ENCODE results near the gene PLA2G4D. TPM values are rescaled to one million over a fixed set of nuclear protein-coding genes. Genes with fewer than 3 reads are reported as not detected.

Gene PLA2G4D
- total and polyA plus RNA-seq, 2 experiments from 2014 or later, result 0.07 to 0.15 TPM

DNA sequence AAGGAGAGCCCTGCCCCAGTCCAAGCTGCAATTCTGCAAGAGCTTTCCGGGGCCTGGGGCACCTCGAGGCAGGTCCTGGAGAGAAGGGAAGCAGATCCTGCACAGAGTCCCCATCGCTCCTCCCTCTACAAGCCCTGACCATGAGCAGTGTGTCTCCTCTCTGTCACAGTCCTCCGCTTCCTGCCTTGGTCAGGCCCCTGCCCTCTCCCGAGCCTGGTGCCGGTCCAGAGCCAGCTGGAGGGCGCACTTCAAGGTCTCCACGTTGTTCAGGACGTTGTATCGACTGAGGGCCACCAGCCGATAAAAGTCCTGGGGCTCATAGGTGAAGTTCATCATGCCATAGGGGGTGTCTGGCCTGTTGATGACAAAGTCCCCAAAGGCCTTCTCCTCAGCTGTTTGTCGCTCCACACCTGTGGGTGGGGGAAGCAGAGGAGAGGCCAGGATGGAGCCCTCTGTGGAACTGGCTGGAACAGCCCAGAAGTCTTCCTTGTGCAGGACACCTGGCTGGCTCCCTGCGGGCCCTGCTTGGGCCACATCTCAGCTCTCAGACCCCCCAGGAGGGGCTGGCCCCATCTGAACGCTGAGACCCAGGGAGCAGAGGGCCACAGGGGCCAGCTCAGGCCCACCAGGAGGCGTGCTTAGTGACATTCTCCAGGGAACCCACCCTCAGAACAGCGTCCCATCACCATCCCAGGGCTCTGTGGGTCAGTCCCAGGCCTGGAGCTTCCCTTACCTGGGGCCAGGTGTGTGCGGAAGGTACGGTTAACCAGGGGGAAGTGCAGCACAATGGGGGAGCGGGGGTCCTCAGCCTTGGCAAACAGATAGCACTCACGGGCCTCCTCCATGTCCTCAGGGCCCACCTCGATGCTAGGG, 47.7 kb upstream of the PLA2G4D start:
- Histone ChIP-seq H3K4me2 (no peak overlapping the region), H2AFZ (no peak overlapping the region), H3K36me3 (ENCODE audit: insufficient read depth) (no peaks in the 10 kb centered on the region), H3K27ac (ENCODE audit: low read depth) (no peak overlapping the region), H3F3A (replicated peaks; ENCODE audit: low read depth) (no peaks in the 10 kb centered on the region), H3K27me3 (ENCODE audit: insufficient read depth) (no peaks in the 10 kb centered on the region), H3K79me2 (replicated peaks; ENCODE audit: insufficient read depth) (no peaks in the 10 kb centered on the region), H3K4me3 (no peak overlapping the region), H3K9me2 (ENCODE audit: insufficient read depth) (no peaks in the 10 kb centered on the region), H3K4me1 (ENCODE audit: insufficient read depth) (no peaks in the 10 kb centered on the region), H4K20me1 (replicated peaks; ENCODE audit: insufficient read depth) (no peaks in the 10 kb centered on the region)
- DNase-seq (ENCODE audit: low spot score) (no peak), ATAC-seq (no peak)
- peaks cover 15% of the 10 kb centered on the region; the same call in 2 of the 3 replicates for H3K9me3 Mint-ChIP-seq
- TF ChIP-seq ZNF114 (CRISPR knock-in tag; IDR thresholded peaks at IDR 0.05), result no peak
- TF ChIP-seq JUNB (IDR thresholded peaks at IDR 0.05; ENCODE audit: unreplicated experiment), result no peak
- no peak for TF ChIP-seq POLR2AphosphoS5 (IDR thresholded peaks at IDR 0.05; ENCODE audit: low read depth)
- TF ChIP-seq EZH2phosphoT487 (IDR thresholded peaks at IDR 0.05; ENCODE audit: unreplicated experiment), result no peak
- no peak for TF ChIP-seq EZH2 (IDR thresholded peaks at IDR 0.05; ENCODE audit: low read depth, unreplicated experiment)
- TF ChIP-seq STAT1 (IDR thresholded peaks at IDR 0.05; ENCODE audit: unreplicated experiment), result no peak
- TF ChIP-seq ZNF331 (CRISPR knock-in tag; IDR thresholded peaks at IDR 0.05; ENCODE audit: low read depth), result no peak
- TF ChIP-seq, protein P1, sequence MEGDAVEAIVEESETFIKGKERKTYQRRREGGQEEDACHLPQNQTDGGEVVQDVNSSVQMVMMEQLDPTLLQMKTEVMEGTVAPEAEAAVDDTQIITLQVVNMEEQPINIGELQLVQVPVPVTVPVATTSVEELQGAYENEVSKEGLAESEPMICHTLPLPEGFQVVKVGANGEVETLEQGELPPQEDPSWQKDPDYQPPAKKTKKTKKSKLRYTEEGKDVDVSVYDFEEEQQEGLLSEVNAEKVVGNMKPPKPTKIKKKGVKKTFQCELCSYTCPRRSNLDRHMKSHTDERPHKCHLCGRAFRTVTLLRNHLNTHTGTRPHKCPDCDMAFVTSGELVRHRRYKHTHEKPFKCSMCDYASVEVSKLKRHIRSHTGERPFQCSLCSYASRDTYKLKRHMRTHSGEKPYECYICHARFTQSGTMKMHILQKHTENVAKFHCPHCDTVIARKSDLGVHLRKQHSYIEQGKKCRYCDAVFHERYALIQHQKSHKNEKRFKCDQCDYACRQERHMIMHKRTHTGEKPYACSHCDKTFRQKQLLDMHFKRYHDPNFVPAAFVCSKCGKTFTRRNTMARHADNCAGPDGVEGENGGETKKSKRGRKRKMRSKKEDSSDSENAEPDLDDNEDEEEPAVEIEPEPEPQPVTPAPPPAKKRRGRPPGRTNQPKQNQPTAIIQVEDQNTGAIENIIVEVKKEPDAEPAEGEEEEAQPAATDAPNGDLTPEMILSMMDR (conservative IDR thresholded peaks at IDR 0.05; ENCODE audit: low read depth in 2 of 2), result no peak
- no peak for TF ChIP-seq REST (IDR thresholded peaks at IDR 0.05; ENCODE audit: unreplicated experiment)
- TF ChIP-seq ZNF462 (CRISPR knock-in tag; IDR thresholded peaks at IDR 0.05), result no peak
- TF ChIP-seq ETS1 (IDR thresholded peaks at IDR 0.05), result no peak
- TF ChIP-seq NANOG (IDR thresholded peaks at IDR 0.05; ENCODE audit: borderline replicate concordance), result no peak
- no peak for TF ChIP-seq CREB1 (CRISPR knock-in tag; IDR thresholded peaks at IDR 0.05; ENCODE audit: low read depth)
- no peaks in the 10 kb centered on the region for H3K36me3 Mint-ChIP-seq (ENCODE audit: low read depth)
- no peaks in the 10 kb centered on the region; the same call in 1 of the 3 replicates for H3K4me1 Mint-ChIP-seq
- no peak overlapping the region for H3K4me3 Mint-ChIP-seq
- peaks cover 4% of the 10 kb centered on the region for H3K27me3 Mint-ChIP-seq (ENCODE audit: insufficient read depth, low read depth, poor library complexity)
- H3K27ac Mint-ChIP-seq, result no peak overlapping the region
